ENCODE data around the gene U2AF1L4.

- TF ChIP-seq, protein P1, sequence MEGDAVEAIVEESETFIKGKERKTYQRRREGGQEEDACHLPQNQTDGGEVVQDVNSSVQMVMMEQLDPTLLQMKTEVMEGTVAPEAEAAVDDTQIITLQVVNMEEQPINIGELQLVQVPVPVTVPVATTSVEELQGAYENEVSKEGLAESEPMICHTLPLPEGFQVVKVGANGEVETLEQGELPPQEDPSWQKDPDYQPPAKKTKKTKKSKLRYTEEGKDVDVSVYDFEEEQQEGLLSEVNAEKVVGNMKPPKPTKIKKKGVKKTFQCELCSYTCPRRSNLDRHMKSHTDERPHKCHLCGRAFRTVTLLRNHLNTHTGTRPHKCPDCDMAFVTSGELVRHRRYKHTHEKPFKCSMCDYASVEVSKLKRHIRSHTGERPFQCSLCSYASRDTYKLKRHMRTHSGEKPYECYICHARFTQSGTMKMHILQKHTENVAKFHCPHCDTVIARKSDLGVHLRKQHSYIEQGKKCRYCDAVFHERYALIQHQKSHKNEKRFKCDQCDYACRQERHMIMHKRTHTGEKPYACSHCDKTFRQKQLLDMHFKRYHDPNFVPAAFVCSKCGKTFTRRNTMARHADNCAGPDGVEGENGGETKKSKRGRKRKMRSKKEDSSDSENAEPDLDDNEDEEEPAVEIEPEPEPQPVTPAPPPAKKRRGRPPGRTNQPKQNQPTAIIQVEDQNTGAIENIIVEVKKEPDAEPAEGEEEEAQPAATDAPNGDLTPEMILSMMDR (IDR thresholded peaks at IDR 0.05) = no peak
- TF ChIP-seq EZH2 (IDR thresholded peaks at IDR 0.05; ENCODE audit: borderline replicate concordance, insufficient read depth, low read depth, low read length, poor library complexity, severe bottlenecking) = no peak
These were observed 22.3 kb downstream of the U2AF1L4 start for GRCh38 chr19:35722897-35723296.
